ENCODE measurements around the gene LNPEP.

DNA sequence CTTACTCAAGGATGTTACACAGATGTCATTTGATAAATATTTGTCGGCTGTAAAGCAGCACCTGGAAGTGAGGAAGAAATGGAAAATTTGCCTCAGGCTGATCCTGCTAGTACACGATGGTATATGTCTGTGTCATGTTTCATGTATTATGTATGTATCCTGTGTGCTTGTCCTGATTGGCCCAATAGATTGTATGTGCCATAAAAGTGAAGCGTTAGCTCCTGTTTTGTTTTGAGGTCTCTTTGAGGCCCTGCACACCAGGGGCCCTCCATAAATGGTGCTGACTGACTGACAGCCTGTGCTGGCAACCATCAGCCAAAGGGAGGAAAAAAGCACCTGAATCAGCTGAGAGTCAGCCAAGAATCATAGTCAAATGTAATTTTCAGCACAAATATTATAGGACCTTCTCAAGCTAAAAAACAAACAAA lies 11.8 kb upstream of the LNPEP start:
- TF ChIP-seq POLR2AphosphoS5 (IDR thresholded peaks at IDR 0.05; ENCODE audit: insufficient read depth in 1 of 2, low read depth in 1 of 2), result no peak
- TF ChIP-seq, protein P1, sequence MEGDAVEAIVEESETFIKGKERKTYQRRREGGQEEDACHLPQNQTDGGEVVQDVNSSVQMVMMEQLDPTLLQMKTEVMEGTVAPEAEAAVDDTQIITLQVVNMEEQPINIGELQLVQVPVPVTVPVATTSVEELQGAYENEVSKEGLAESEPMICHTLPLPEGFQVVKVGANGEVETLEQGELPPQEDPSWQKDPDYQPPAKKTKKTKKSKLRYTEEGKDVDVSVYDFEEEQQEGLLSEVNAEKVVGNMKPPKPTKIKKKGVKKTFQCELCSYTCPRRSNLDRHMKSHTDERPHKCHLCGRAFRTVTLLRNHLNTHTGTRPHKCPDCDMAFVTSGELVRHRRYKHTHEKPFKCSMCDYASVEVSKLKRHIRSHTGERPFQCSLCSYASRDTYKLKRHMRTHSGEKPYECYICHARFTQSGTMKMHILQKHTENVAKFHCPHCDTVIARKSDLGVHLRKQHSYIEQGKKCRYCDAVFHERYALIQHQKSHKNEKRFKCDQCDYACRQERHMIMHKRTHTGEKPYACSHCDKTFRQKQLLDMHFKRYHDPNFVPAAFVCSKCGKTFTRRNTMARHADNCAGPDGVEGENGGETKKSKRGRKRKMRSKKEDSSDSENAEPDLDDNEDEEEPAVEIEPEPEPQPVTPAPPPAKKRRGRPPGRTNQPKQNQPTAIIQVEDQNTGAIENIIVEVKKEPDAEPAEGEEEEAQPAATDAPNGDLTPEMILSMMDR (IDR thresholded peaks at IDR 0.05), result no peak

Data from vagina (tissue), 2 donors.